ENCODE data around the gene CRTAP. TPM values are rescaled to one million over a fixed set of nuclear protein-coding genes. Genes with fewer than 3 reads are reported as not detected.
"Not testable (repeated sequence)": the region's sequence is repeated elsewhere in the genome, so short reads cannot be mapped to it uniquely, and the experiment has no call there.

The CRTAP gene
- polyA plus RNA-seq, 1 donor, result 114 TPM

GRCh38 chr3:33170531-33170930 lies 56.7 kb downstream of the CRTAP start:
- no peaks in the 10 kb centered on the region for H3K4me1 ChIP-seq (ENCODE audit: control insufficient read depth, insufficient read depth, low read length)
- DNase-seq, result no peak
- no peaks in the 10 kb centered on the region for H3K27me3 ChIP-seq (ENCODE audit: control insufficient read depth, insufficient read depth, low read length)
- no peaks in the 10 kb centered on the region for H3K36me3 ChIP-seq (ENCODE audit: control insufficient read depth, insufficient read depth, low read length)
- no CpG with 5 or more reads among the region's 6 CpGs for WGBS (ENCODE audit: insufficient coverage, low lambda C conversion rate)
- no peak overlapping the region for H3K4me3 ChIP-seq (ENCODE audit: low read length)
- no peak overlapping the region for H3K27ac ChIP-seq (ENCODE audit: low read length)
- H3K9me3 ChIP-seq (ENCODE audit: control insufficient read depth, low read depth, low read length), result no peaks in the 10 kb centered on the region

DNA sequence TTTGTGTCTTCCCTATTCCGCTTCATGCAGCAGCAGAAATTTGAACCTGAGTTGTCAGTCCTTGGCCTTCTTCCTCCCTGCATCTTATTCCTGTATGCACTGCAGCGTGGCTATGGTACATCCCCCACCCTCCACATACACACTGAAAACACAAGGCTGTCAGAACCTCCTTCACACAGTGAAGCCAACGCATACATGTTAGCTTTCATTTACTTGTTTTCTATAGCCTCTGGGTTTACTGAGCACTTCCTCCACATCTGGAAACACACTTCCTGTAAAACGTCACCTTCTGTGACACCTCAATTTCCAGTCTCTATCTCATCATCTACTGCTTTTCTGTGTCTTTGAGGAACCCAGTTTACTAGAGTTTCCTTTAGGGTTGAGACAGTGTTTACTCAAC lies 57.8 kb downstream of the CRTAP start:
- no peaks in the 10 kb centered on the region for H3K27me3 ChIP-seq (ENCODE audit: control insufficient read depth, insufficient read depth, low read length)
- no peaks in the 10 kb centered on the region for H3K9me3 ChIP-seq (ENCODE audit: control insufficient read depth, low read depth, low read length)
- no peak overlapping the region for H3K4me3 ChIP-seq (ENCODE audit: low read length)
- no peaks in the 10 kb centered on the region for H3K36me3 ChIP-seq (ENCODE audit: control insufficient read depth, insufficient read depth, low read length)
- peak in 1 of 2 donors; percentile 11 for DNase-seq
- no peaks in the 10 kb centered on the region for H3K4me1 ChIP-seq (ENCODE audit: control insufficient read depth, insufficient read depth, low read length)
- H3K27ac ChIP-seq (ENCODE audit: low read length), result no peak overlapping the region
- WGBS (ENCODE audit: insufficient coverage, low lambda C conversion rate), result no CpG with 5 or more reads among the region's 4 CpGs

- no peak overlapping the region for H3K27ac ChIP-seq (ENCODE audit: low read length)
- no peak for DNase-seq
- no peaks in the 10 kb centered on the region for H3K36me3 ChIP-seq (ENCODE audit: control insufficient read depth, insufficient read depth, low read length)
- H3K4me1 ChIP-seq (ENCODE audit: control insufficient read depth, insufficient read depth, low read length), result no peaks in the 10 kb centered on the region
- H3K9me3 ChIP-seq (ENCODE audit: control insufficient read depth, low read depth, low read length), result no peaks in the 10 kb centered on the region
- no peak overlapping the region for H3K4me3 ChIP-seq (ENCODE audit: low read length)
- WGBS (ENCODE audit: insufficient coverage, low lambda C conversion rate), result no CpG with 5 or more reads among the region's 2 CpGs
- no peaks in the 10 kb centered on the region for H3K27me3 ChIP-seq (ENCODE audit: control insufficient read depth, insufficient read depth, low read length)
These were observed 59.3 kb downstream of the CRTAP start for GRCh38 chr3:33173103-33173502.

GRCh38 chr3:33173672-33174071 lies 59.9 kb downstream of the CRTAP start:
- Histone ChIP-seq H3K9me3 (ENCODE audit: control insufficient read depth, low read depth, low read length) (no peaks in the 10 kb centered on the region), H3K27me3 (ENCODE audit: control insufficient read depth, insufficient read depth, low read length) (no peaks in the 10 kb centered on the region), H3K36me3 (ENCODE audit: control insufficient read depth, insufficient read depth, low read length) (no peaks in the 10 kb centered on the region), H3K27ac (ENCODE audit: low read length) (no peak overlapping the region), H3K4me3 (ENCODE audit: low read length) (no peak overlapping the region), H3K4me1 (ENCODE audit: control insufficient read depth, insufficient read depth, low read length) (no peaks in the 10 kb centered on the region)
- WGBS (ENCODE audit: insufficient coverage, low lambda C conversion rate), result no CpG with 5 or more reads among the region's 4 CpGs
- no peak for DNase-seq

GRCh38 chr3:33174095-33174494 lies 60.3 kb downstream of the CRTAP start:
- WGBS (ENCODE audit: insufficient coverage, low lambda C conversion rate), result no CpG with 5 or more reads among the region's 4 CpGs
- DNase-seq, result no peak
- H3K9me3 ChIP-seq (ENCODE audit: control insufficient read depth, low read depth, low read length), result no peaks in the 10 kb centered on the region

DNA sequence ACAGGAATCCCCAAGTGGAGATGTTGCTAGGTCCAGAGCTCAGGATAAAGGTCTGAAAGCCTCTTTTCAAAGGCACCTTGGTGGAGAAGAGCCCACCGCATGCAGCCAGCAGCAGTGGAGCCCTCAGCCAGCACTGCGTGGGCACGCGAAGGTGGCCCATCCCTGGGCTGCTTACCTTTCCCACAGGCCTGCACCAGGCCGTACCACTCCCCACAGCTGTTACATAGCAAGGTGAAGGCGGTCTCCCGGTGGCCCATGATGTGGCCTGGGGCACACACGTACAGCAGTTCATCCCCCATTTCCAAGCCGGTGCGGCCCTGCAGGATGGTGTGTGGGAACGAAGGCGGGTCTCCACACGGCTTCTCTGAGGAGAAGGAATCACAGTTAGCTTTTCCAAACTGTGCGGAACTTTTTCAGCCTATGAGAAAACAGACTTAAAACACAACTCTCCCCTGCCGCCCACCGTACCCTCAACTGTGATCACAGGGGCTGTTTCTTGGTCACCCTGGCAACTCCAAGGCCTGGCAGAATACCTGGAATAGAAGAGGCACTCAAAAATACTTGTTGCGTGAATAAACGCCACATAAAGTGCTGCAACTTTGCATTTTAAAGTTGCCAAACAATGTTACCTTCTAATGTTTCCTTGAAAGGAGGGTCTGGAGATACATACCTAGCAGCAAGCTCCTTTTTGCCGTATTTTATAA lies 61.0 kb downstream of the CRTAP start:
- no peaks in the 10 kb centered on the region for H3K36me3 ChIP-seq (ENCODE audit: control insufficient read depth, insufficient read depth, low read length)
- H3K9me3 ChIP-seq (ENCODE audit: control insufficient read depth, low read depth, low read length), result no peaks in the 10 kb centered on the region
- no CpG with 5 or more reads among the region's 19 CpGs for WGBS (ENCODE audit: insufficient coverage, low lambda C conversion rate)
- no peaks in the 10 kb centered on the region for H3K4me1 ChIP-seq (ENCODE audit: control insufficient read depth, insufficient read depth, low read length)
- no peaks in the 10 kb centered on the region for H3K27me3 ChIP-seq (ENCODE audit: control insufficient read depth, insufficient read depth, low read length)
- no peak for DNase-seq
- H3K4me3 ChIP-seq (ENCODE audit: low read length), result no peak overlapping the region
- no peak overlapping the region for H3K27ac ChIP-seq (ENCODE audit: low read length)

More at GRCh38 chr3:33174095-33174494, 60.3 kb downstream of the CRTAP start:
- Histone ChIP-seq H3K4me3 (ENCODE audit: low read length) (no peak overlapping the region), H3K27me3 (ENCODE audit: control insufficient read depth, insufficient read depth, low read length) (no peaks in the 10 kb centered on the region), H3K36me3 (ENCODE audit: control insufficient read depth, insufficient read depth, low read length) (no peaks in the 10 kb centered on the region), H3K27ac (ENCODE audit: low read length) (no peak overlapping the region), H3K4me1 (ENCODE audit: control insufficient read depth, insufficient read depth, low read length) (no peaks in the 10 kb centered on the region)

GRCh38 chr3:33179132-33179531 lies 65.3 kb downstream of the CRTAP start:
- DNase-seq, result no peak
- Histone ChIP-seq H3K27me3 (ENCODE audit: control insufficient read depth, insufficient read depth, low read length) (no peaks in the 10 kb centered on the region), H3K4me3 (ENCODE audit: low read length) (no peak overlapping the region), H3K4me1 (ENCODE audit: control insufficient read depth, insufficient read depth, low read length) (no peaks in the 10 kb centered on the region), H3K36me3 (ENCODE audit: control insufficient read depth, insufficient read depth, low read length) (no peaks in the 10 kb centered on the region), H3K27ac (ENCODE audit: low read length) (no peak overlapping the region), H3K9me3 (ENCODE audit: control insufficient read depth, low read depth, low read length) (no peaks in the 10 kb centered on the region)
- WGBS (ENCODE audit: insufficient coverage, low lambda C conversion rate), result no CpG with 5 or more reads among the region's 1 CpG

- no peak overlapping the region for H3K4me3 ChIP-seq (ENCODE audit: low read length)
- WGBS (ENCODE audit: insufficient coverage, low lambda C conversion rate), result no CpG with 5 or more reads among the region's 5 CpGs
- H3K9me3 ChIP-seq (ENCODE audit: control insufficient read depth, low read depth, low read length), result no peaks in the 10 kb centered on the region
- DNase-seq, result peak; percentile 38 to 50
- H3K27ac ChIP-seq (ENCODE audit: low read length), result no peak overlapping the region
- H3K36me3 ChIP-seq (ENCODE audit: control insufficient read depth, insufficient read depth, low read length), result no peaks in the 10 kb centered on the region
- no peaks in the 10 kb centered on the region for H3K27me3 ChIP-seq (ENCODE audit: control insufficient read depth, insufficient read depth, low read length)
- no peaks in the 10 kb centered on the region for H3K4me1 ChIP-seq (ENCODE audit: control insufficient read depth, insufficient read depth, low read length)
These were observed 67.4 kb downstream of the CRTAP start for GRCh38 chr3:33181229-33181628.

DNA sequence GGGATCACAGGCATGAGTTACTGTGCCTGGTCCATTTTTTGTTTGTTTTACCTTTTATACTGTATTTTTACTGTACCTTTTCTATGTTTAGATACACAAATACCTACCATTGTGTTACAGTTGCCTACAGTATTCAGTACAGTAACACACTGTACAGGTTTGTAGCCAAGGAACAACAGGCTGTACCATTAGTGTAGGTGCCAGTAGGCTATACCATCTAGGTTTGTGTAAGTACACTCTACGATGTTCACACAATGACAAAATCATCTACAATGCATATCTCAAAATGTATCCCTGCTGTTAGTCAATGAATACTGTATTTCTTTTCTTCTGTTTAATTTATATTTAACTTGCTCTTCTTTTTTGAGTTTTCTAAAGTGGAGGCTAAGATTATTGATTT lies 67.8 kb downstream of the CRTAP start:
- not testable (repeated sequence) for H3K4me3 ChIP-seq (ENCODE audit: low read length); H3K36me3 ChIP-seq (ENCODE audit: control insufficient read depth, insufficient read depth, low read length); H3K9me3 ChIP-seq (ENCODE audit: control insufficient read depth, low read depth, low read length); H3K4me1 ChIP-seq (ENCODE audit: control insufficient read depth, insufficient read depth, low read length); DNase-seq; H3K27ac ChIP-seq (ENCODE audit: low read length); H3K27me3 ChIP-seq (ENCODE audit: control insufficient read depth, insufficient read depth, low read length)
- WGBS (ENCODE audit: insufficient coverage, low lambda C conversion rate), result no CpG with 5 or more reads among the region's 1 CpG

GRCh38 chr3:33184863-33185262 lies 71.0 kb downstream of the CRTAP start:
- H3K4me3 ChIP-seq (ENCODE audit: low read length), result no peak overlapping the region
- no peak overlapping the region for H3K27ac ChIP-seq (ENCODE audit: low read length)
- 100% methylated on average over 1 of the region's 2 CpGs for WGBS (ENCODE audit: insufficient coverage, low lambda C conversion rate)
- no peaks in the 10 kb centered on the region for H3K36me3 ChIP-seq (ENCODE audit: control insufficient read depth, insufficient read depth, low read length)
- no peaks in the 10 kb centered on the region for H3K4me1 ChIP-seq (ENCODE audit: control insufficient read depth, insufficient read depth, low read length)
- no peak for DNase-seq
- H3K27me3 ChIP-seq (ENCODE audit: control insufficient read depth, insufficient read depth, low read length), result no peaks in the 10 kb centered on the region
- H3K9me3 ChIP-seq (ENCODE audit: control insufficient read depth, low read depth, low read length), result no peaks in the 10 kb centered on the region
